IMR-90 (cell line): ENCODE data around the gene ANO1. TPM values are rescaled to one million over a fixed set of nuclear protein-coding genes. Genes with fewer than 3 reads are reported as not detected.

Experiments used
- ATAC-seq: fragments of 200-7000 bp; cut with Tn5 transposase; 2 replicates; pipeline ENCODE4 v1.9.1; 2020; ENCODE audit warnings: low read depth, mild to moderate bottlenecking, moderate library complexity
- BruUV-seq: library from RNA; stranded (reverse); fragments of 400-500 nt; replicated peaks from 2 replicates; lab custom pipeline; 2021; lab: Mats Ljungman, UMichigan
- CTCF ChIA-PET: fragments of 300-600 bp; formaldehyde crosslinking; extraction: SDS; loops from one replicate; lab custom pipeline; 2021; ENCODE audit warnings: antibody characterized with exemption; lab: Yijun Ruan, JAX
- POLR2A ChIA-PET: fragments of 300-600 bp; sonication (Branson Sonifier 250); formaldehyde crosslinking; loops from one replicate; lab custom pipeline; 2022; ENCODE audit warnings: antibody characterized with exemption; ENCODE audit not compliant: unreplicated experiment; lab: Charles Lee
- DNase-seq: peaks from one replicate; pipeline ENCODE4 v3.0.0; 2013
- H2AFZ ChIP-seq: replicated peaks from 2 replicates; pipeline ENCODE3; 2013; ENCODE audit warnings: low read length, mild to moderate bottlenecking; ENCODE audit not compliant: poor library complexity
- H2AK5ac ChIP-seq: 2 replicates; pipeline ENCODE4 v1.6.1; 2013; ENCODE audit warnings: low read depth, low read length, inconsistent platforms
- H2AK9ac ChIP-seq: replicated peaks from 2 replicates; pipeline ENCODE3; 2013; ENCODE audit warnings: mild to moderate bottlenecking, low read depth, low read length, moderate library complexity; ENCODE audit not compliant: poor library complexity
- H2BK120ac ChIP-seq: 2 replicates; pipeline ENCODE4 v1.6.1; 2013; ENCODE audit warnings: low read depth, low read length, inconsistent platforms
- H2BK15ac ChIP-seq: 3 replicates; pipeline ENCODE4 v1.6.1; 2013; ENCODE audit warnings: low read depth, low read length, inconsistent platforms
- H2BK20ac ChIP-seq: 2 replicates; pipeline ENCODE4 v1.6.1; 2013; ENCODE audit warnings: low read depth, mild to moderate bottlenecking, inconsistent platforms, low read length, moderate library complexity
- H2BK5ac ChIP-seq: 2 replicates; pipeline ENCODE4 v1.6.1; 2013; ENCODE audit warnings: mild to moderate bottlenecking, low read depth, low read length, inconsistent platforms; ENCODE audit not compliant: poor library complexity, severe bottlenecking
- H3K14ac ChIP-seq: replicated peaks from 2 replicates; pipeline ENCODE4 v1.6.1; 2013; ENCODE audit warnings: low read depth, low read length, inconsistent platforms
- H3K18ac ChIP-seq: 2 replicates; pipeline ENCODE4 v1.6.1; 2013; ENCODE audit warnings: low read depth, low read length, control low read depth
- H3K23ac ChIP-seq: 2 replicates; pipeline ENCODE4 v1.6.1; 2013; ENCODE audit warnings: low read depth, low read length, inconsistent platforms
- H3K27ac ChIP-seq: 2 replicates; pipeline ENCODE4 v1.5.1; 2013; ENCODE audit warnings: mild to moderate bottlenecking, control low read depth, low read length; ENCODE audit not compliant: insufficient read depth
- H3K27me3 ChIP-seq: 2 replicates; pipeline ENCODE4 v1.6.1; 2013; ENCODE audit warnings: low read length; ENCODE audit not compliant: control insufficient read depth, insufficient read depth
- H3K36me3 ChIP-seq: 2 replicates; pipeline ENCODE4 v1.6.1; 2013; ENCODE audit warnings: low read length, mixed read lengths; ENCODE audit not compliant: control insufficient read depth, insufficient read depth
- H3K4ac ChIP-seq: 2 replicates; pipeline ENCODE4 v1.6.1; 2013; ENCODE audit warnings: low read depth, low read length, inconsistent platforms
- H3K4me1 ChIP-seq: 2 replicates; pipeline ENCODE4 v1.6.1; 2013; ENCODE audit warnings: low read length, mixed read lengths; ENCODE audit not compliant: control insufficient read depth, insufficient read depth
- H3K4me2 ChIP-seq: 2 replicates; pipeline ENCODE4 v1.6.1; 2013; ENCODE audit warnings: low read depth, mild to moderate bottlenecking, control low read depth, low read length, moderate library complexity
- H3K4me3 ChIP-seq: 2 replicates; pipeline ENCODE4 v1.5.1; 2013; ENCODE audit warnings: low read depth, mild to moderate bottlenecking, control low read depth, low read length, moderate library complexity; ENCODE audit not compliant: insufficient read depth
- H3K56ac ChIP-seq: 2 replicates; pipeline ENCODE4 v1.6.1; 2013; ENCODE audit warnings: low read length, inconsistent platforms; ENCODE audit not compliant: insufficient read depth; ENCODE audit errors: extremely low read depth
- H3K79me1 ChIP-seq, 2 experiments: 2 replicates each; pipeline ENCODE4 v1.6.1; 2013; ENCODE audit warnings: low read length in 2 of 2, inconsistent platforms in 1 of 2, low read depth in 1 of 2
- H3K9ac ChIP-seq: 2 replicates; pipeline ENCODE4 v1.6.1; 2013; ENCODE audit warnings: low read depth, low read length, control low read depth
- H3K9me1 ChIP-seq: 2 replicates; pipeline ENCODE4 v1.6.1; 2013; ENCODE audit warnings: low read length, inconsistent platforms; ENCODE audit not compliant: insufficient read depth
- H3K9me3 ChIP-seq: 2 replicates; pipeline ENCODE4 v1.6.1; 2013; ENCODE audit warnings: low read length; ENCODE audit not compliant: control insufficient read depth, insufficient read depth
- H4K20me1 ChIP-seq: 2 replicates; pipeline ENCODE4 v1.6.1; 2013; ENCODE audit warnings: low read length, inconsistent platforms; ENCODE audit not compliant: insufficient read depth
- H4K5ac ChIP-seq: 2 replicates; pipeline ENCODE4 v1.6.1; 2013; ENCODE audit warnings: mild to moderate bottlenecking, low read depth, low read length, control low read depth
- H4K8ac ChIP-seq, 2 experiments: 2 replicates each; pipeline ENCODE4 v1.6.1; 2013; ENCODE audit warnings: low read depth in 2 of 2, low read length in 2 of 2, control low read depth in 1 of 2, inconsistent platforms in 1 of 2
- H4K91ac ChIP-seq: 2 replicates; pipeline ENCODE4 v1.6.1; 2013; ENCODE audit warnings: low read depth, low read length, inconsistent platforms; ENCODE audit not compliant: insufficient read depth
- BHLHE40 ChIP-seq: fragments of 150-350 bp; IDR thresholded peaks from 2 replicates; pipeline ENCODE4 v1.6.1; 2016; ENCODE audit warnings: mild to moderate bottlenecking, low read depth, low read length
- CEBPB ChIP-seq: IDR thresholded peaks from 2 replicates; pipeline ENCODE4 v1.6.1; 2012; ENCODE audit warnings: low read depth, low read length, improper control_type of control experiment
- MAFK ChIP-seq: IDR thresholded peaks from 2 replicates; pipeline ENCODE4 v1.6.1; 2012; ENCODE audit warnings: low read depth, low read length, improper control_type of control experiment
- MAZ ChIP-seq: IDR thresholded peaks from 2 replicates; pipeline ENCODE4 v1.6.1; 2012; ENCODE audit warnings: low read depth, mild to moderate bottlenecking, low read length, improper control_type of control experiment, moderate library complexity, borderline replicate concordance
- NFE2L2 ChIP-seq: fragments of 150-350 bp; IDR thresholded peaks from 2 replicates; pipeline ENCODE4 v1.6.1; 2016; ENCODE audit warnings: low read depth, mild to moderate bottlenecking, low read length
- POLR2A ChIP-seq: IDR thresholded peaks from 2 replicates; pipeline ENCODE4 v1.6.1; 2012; ENCODE audit warnings: mild to moderate bottlenecking, low read depth, low read length
- RAD21 ChIP-seq: IDR thresholded peaks from 2 replicates; pipeline ENCODE4 v1.6.1; 2012; ENCODE audit warnings: low read length, improper control_type of control experiment
- RCOR1 ChIP-seq: IDR thresholded peaks from 2 replicates; pipeline ENCODE4 v1.6.1; 2012; ENCODE audit warnings: mild to moderate bottlenecking, low read length, improper control_type of control experiment; ENCODE audit not compliant: insufficient replicate concordance
- RFX5 ChIP-seq: IDR thresholded peaks from 2 replicates; pipeline ENCODE4 v1.8.0; 2012; ENCODE audit warnings: low read depth, mild to moderate bottlenecking, low read length, moderate library complexity
- SMC3 ChIP-seq: fragments of 150-350 bp; IDR thresholded peaks from 2 replicates; pipeline ENCODE4 v1.6.1; 2016; ENCODE audit warnings: low read depth, mild to moderate bottlenecking, antibody characterized with exemption, low read length, moderate library complexity
- WGBS, 2 experiments: methylation state at CpG; one replicate each; pipeline versions ENCODE4 v1.1.5 to v1.1.7; 2013; ENCODE audit warnings: missing lambda C conversion rate in 2 of 2; ENCODE audit not compliant: insufficient read length in 1 of 2; ENCODE audit errors: extremely low coverage in 2 of 2; 5-methylcytosine and 5-hydroxymethylcytosine counted together
- dilution Hi-C: fragments of 300-500 bp; cut with HindIII; formaldehyde crosslinking; loops from one replicate; pipeline ENCODE4 v1.14.3; 2018; ENCODE audit warnings: low sequenced_read_pairs; ENCODE audit not compliant: unreplicated experiment
- in situ Hi-C: fragments of 300-500 bp; cut with MboI; formaldehyde crosslinking; loops from 3 replicates; pipeline ENCODE4 v1.14.3; 2019; ENCODE audit warnings: low sequenced_read_pairs, inconsistent platforms, mixed read lengths
- intact Hi-C: fragments of 100-400 bp; cut with micrococcal nuclease; formaldehyde crosslinking; loops from 2 replicates; pipeline ENCODE4 v1.10.0; 2022
- polyA plus RNA-seq, 3 experiments: library from polyadenylated mRNA; depleted of rRNA; stranded (reverse); fragments of >200 nt; gene quantifications; 2 replicates each; pipeline ENCODE4 v1.2.3, GENCODE V29; 2012; ENCODE audit warnings: low replicate concordance in 1 of 3
- total RNA-seq: library from RNA; depleted of rRNA; stranded (reverse); fragments of >200 nt; gene quantifications from 2 replicates; pipeline ENCODE4 v1.2.3, GENCODE V29; 2012
- TF ChIP-seq, protein P1 (sequence below): fragments of 150-350 bp; IDR thresholded peaks from 2 replicates; pipeline ENCODE4 v1.6.1; 2016; ENCODE audit warnings: low read depth, mild to moderate bottlenecking, low read length, moderate library complexity, borderline replicate concordance
- TF ChIP-seq, protein P2 (sequence below): conservative IDR thresholded peaks from 2 replicates; pipeline ENCODE4 v1.5.1; 2012; ENCODE audit warnings: mild to moderate bottlenecking, low read depth, low read length, improper control_type of control experiment
- TF ChIP-seq, protein P3 (sequence below): fragments of 150-350 bp; IDR thresholded peaks from 2 replicates; pipeline ENCODE4 v1.6.1; 2017; ENCODE audit warnings: mild to moderate bottlenecking, antibody characterized with exemption, low read length, low read depth

The ANO1 gene
- total and polyA plus RNA-seq, 2 of the 4 experiments (the other 2 are of a cell fraction): 4.1 to 10.7 TPM

GRCh38 chr11:70100791-70101190 is 22.7 kb downstream of the ANO1 start:
- Histone ChIP-seq H2AFZ (no peak overlapping the region), H2AK5ac (no peak overlapping the region), H2BK15ac (no peak overlapping the region), H4K5ac (no peak overlapping the region), H3K56ac (no peak overlapping the region; the same call in 1 of the 2 replicates), H2AK9ac (no peak overlapping the region), H3K36me3 (no peaks in the 10 kb centered on the region; the same call in 1 of the 2 replicates), H3K9me3 (no peaks in the 10 kb centered on the region), H3K4me1 (peaks cover 2% of the 10 kb centered on the region; the same call in 1 of the 2 replicates), H2BK20ac (no peak overlapping the region), H4K20me1 (no peaks in the 10 kb centered on the region), H2BK5ac (no peak overlapping the region), H3K4me3 (no peak overlapping the region), H4K91ac (no peak overlapping the region), H3K27me3 (no peaks in the 10 kb centered on the region), H3K14ac (no peak overlapping the region), H3K4ac (no peak overlapping the region), H3K18ac (no peak overlapping the region), H3K9ac (no peak overlapping the region), H3K4me2 (no peak overlapping the region), H3K9me1 (peaks cover 5% of the 10 kb centered on the region; the same call in 1 of the 2 replicates), H3K27ac (no peak overlapping the region), H3K23ac (no peak overlapping the region), H2BK120ac (no peak overlapping the region), H3K79me1 (peaks cover 0 to 11% of the 10 kb centered on the region in 2 experiments; a peak in 2 of 4 replicates), H4K8ac (no peak overlapping the region)
- no peak for DNase-seq
- in situ Hi-C loops: no loop called here
- intact Hi-C loops: no loop called here
- CTCF ChIA-PET: interaction anchor here (0.6 kb wide), 1 partner anchor 172 kb away, joined by 4 read pairs; no protein-coding TSS in a partner anchor
- TF ChIP-seq CEBPB (no peak), NFE2L2 (no peak), RCOR1 (no peak), MAZ (no peak), RAD21 (no peak), BHLHE40 (no peak), POLR2A (no peak), RFX5 (no peak), MAFK (no peak), SMC3 (no peak)
- TF ChIP-seq, protein P1, sequence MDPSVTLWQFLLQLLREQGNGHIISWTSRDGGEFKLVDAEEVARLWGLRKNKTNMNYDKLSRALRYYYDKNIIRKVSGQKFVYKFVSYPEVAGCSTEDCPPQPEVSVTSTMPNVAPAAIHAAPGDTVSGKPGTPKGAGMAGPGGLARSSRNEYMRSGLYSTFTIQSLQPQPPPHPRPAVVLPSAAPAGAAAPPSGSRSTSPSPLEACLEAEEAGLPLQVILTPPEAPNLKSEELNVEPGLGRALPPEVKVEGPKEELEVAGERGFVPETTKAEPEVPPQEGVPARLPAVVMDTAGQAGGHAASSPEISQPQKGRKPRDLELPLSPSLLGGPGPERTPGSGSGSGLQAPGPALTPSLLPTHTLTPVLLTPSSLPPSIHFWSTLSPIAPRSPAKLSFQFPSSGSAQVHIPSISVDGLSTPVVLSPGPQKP: no peak
- TF ChIP-seq, protein P2, sequence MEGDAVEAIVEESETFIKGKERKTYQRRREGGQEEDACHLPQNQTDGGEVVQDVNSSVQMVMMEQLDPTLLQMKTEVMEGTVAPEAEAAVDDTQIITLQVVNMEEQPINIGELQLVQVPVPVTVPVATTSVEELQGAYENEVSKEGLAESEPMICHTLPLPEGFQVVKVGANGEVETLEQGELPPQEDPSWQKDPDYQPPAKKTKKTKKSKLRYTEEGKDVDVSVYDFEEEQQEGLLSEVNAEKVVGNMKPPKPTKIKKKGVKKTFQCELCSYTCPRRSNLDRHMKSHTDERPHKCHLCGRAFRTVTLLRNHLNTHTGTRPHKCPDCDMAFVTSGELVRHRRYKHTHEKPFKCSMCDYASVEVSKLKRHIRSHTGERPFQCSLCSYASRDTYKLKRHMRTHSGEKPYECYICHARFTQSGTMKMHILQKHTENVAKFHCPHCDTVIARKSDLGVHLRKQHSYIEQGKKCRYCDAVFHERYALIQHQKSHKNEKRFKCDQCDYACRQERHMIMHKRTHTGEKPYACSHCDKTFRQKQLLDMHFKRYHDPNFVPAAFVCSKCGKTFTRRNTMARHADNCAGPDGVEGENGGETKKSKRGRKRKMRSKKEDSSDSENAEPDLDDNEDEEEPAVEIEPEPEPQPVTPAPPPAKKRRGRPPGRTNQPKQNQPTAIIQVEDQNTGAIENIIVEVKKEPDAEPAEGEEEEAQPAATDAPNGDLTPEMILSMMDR: no peak
- TF ChIP-seq, protein P3, sequence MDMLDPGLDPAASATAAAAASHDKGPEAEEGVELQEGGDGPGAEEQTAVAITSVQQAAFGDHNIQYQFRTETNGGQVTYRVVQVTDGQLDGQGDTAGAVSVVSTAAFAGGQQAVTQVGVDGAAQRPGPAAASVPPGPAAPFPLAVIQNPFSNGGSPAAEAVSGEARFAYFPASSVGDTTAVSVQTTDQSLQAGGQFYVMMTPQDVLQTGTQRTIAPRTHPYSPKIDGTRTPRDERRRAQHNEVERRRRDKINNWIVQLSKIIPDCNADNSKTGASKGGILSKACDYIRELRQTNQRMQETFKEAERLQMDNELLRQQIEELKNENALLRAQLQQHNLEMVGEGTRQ: no peak
- no CpG with 5 or more reads among the region's 15 CpGs for WGBS, 2 experiments
- POLR2A ChIA-PET: no interaction called here
- dilution Hi-C loops: no loop called here
- no TSS peak for BruUV-seq
- ATAC-seq: no peak
